ENCODE measurements around the gene GLRX.

GRCh38 chr5:95791751-95792150 is 30.8 kb downstream of the GLRX start:
- TF ChIP-seq POLR2A (IDR thresholded peaks at IDR 0.05): no peak
- no peak for TF ChIP-seq CTCF (IDR thresholded peaks at IDR 0.05)

Measured in Peyer's patch (tissue), 4 donors.